Activated T-cell treated with anti-CD3 and anti-CD28 coated beads, Interleukin-2, amount 50 U/mL, for 72 hours (primary cell): ENCODE data around the gene ZNF219. TPM values are rescaled to one million over a fixed set of nuclear protein-coding genes. Genes with fewer than 3 reads are reported as not detected.
A peak's percentile ranks its signal among the peaks of the same experiment; 100 is the strongest.

Experiments used
- ATAC-seq, 2 donors: fragments of 150-1000 bp; cut with Tn5 transposase; replicated peaks in 1 of 2; 2 replicates each; pipeline ENCODE4 v1.10.0; 2021; ENCODE audit warnings: moderate library complexity in 2 of 2, mild to moderate bottlenecking in 1 of 2
- DNase-seq, 2 donors: peaks; one replicate each; pipeline ENCODE4 v3.0.0; 2021 to 2022; ENCODE audit warnings: mixed read lengths in 1 of 2
- H3K27ac Mint-ChIP-seq: one replicate; pipeline ENCODE4 v1.8.0; 2022; ENCODE audit warnings: mild to moderate bottlenecking, moderate library complexity, mixed read lengths
- H3K27me3 Mint-ChIP-seq: one replicate; pipeline ENCODE4 v1.8.0; 2022; ENCODE audit warnings: low read depth, mixed read lengths
- H3K36me3 Mint-ChIP-seq, 2 donors: one replicate each; pipeline ENCODE4 v1.8.0; 2022; ENCODE audit warnings: mixed read lengths in 2 of 2, mild to moderate bottlenecking in 1 of 2; ENCODE audit not compliant: insufficient read depth in 2 of 2
- H3K4me1 Mint-ChIP-seq: one replicate; pipeline ENCODE4 v1.8.0; 2022; ENCODE audit warnings: low read depth, mixed read lengths
- H3K4me3 Mint-ChIP-seq, 2 donors: one replicate each; pipeline ENCODE4 v1.8.0; 2022; ENCODE audit warnings: mild to moderate bottlenecking in 2 of 2, mixed read lengths in 2 of 2, moderate library complexity in 2 of 2
- H3K9me3 Mint-ChIP-seq, 2 donors: one replicate each; pipeline ENCODE4 v1.8.0; 2022; ENCODE audit warnings: mixed read lengths in 2 of 2
- total RNA-seq, 2 donors: library from RNA; stranded (reverse); gene quantifications; one replicate each; pipeline ENCODE4 v1.2.3, GENCODE V29; 2022

Gene ZNF219
- total RNA-seq: 10 to 100 TPM; 11.2 to 12.4 TPM

GRCh38 chr14:21098076-21098891 is at the start of gene ZNF219:
Gene ZNF219, minus strand, starts transcription at chr14:21098655. Its CDS starts 5,064 bp downstream, at chr14:21093591.
- H3K4me3 Mint-ChIP-seq: peak within 1 kb of the TSS; percentile 84 to 97

GRCh38 chr14:21145437-21145836 is 47.0 kb upstream of the ZNF219 start:
- H3K4me3 Mint-ChIP-seq: no peak overlapping the region
- peaks cover 7 to 15% of the 10 kb centered on the region in 2 donors for H3K9me3 Mint-ChIP-seq
- peaks cover 5 to 15% of the 10 kb centered on the region in 2 donors for H3K36me3 Mint-ChIP-seq
- DNase-seq (no peak), ATAC-seq (no peak)
- no peaks in the 10 kb centered on the region for H3K4me1 Mint-ChIP-seq
- H3K27ac Mint-ChIP-seq: no peak overlapping the region
- H3K27me3 Mint-ChIP-seq: peaks cover 21% of the 10 kb centered on the region

More at GRCh38 chr14:21098076-21098891, at the start of gene ZNF219:
- peaks cover 12% of the 10 kb centered on the region for H3K27me3 Mint-ChIP-seq
- DNase-seq (peak; percentile 45 to 49), ATAC-seq (peak; percentile 46 to 65)
- no peaks in the 10 kb centered on the region for H3K9me3 Mint-ChIP-seq
- peak within 1 kb of the TSS; percentile 87 for H3K27ac Mint-ChIP-seq
- peaks cover 46% of the 10 kb centered on the region for H3K4me1 Mint-ChIP-seq
- peaks cover 0 to 2% of the 10 kb centered on the region in 2 donors for H3K36me3 Mint-ChIP-seq

- Mint-ChIP-seq H3K36me3 (peaks cover 5 to 15% of the 10 kb centered on the region in 2 donors), H3K4me1 (no peaks in the 10 kb centered on the region), H3K4me3 (no peak overlapping the region), H3K27ac (no peak overlapping the region), H3K27me3 (peaks cover 21% of the 10 kb centered on the region), H3K9me3 (peaks cover 7 to 15% of the 10 kb centered on the region in 2 donors)
- ATAC-seq: no peak
- DNase-seq: no peak
Measured at GRCh38 chr14:21142357-21142756, 43.9 kb upstream of the ZNF219 start.

- Mint-ChIP-seq H3K9me3 (no peaks in the 10 kb centered on the region), H3K36me3 (no peaks in the 10 kb centered on the region), H3K27me3 (no peaks in the 10 kb centered on the region), H3K27ac (no peak overlapping the region), H3K4me3 (no peak overlapping the region), H3K4me1 (no peaks in the 10 kb centered on the region)
- no peak for DNase-seq
- ATAC-seq: no peak
Measured at GRCh38 chr14:21136024-21136423, 37.6 kb upstream of the ZNF219 start.

- ATAC-seq (no peak), DNase-seq (no peak)
- H3K27ac Mint-ChIP-seq: no peak overlapping the region
- no peak overlapping the region for H3K4me3 Mint-ChIP-seq
- no peaks in the 10 kb centered on the region for H3K36me3 Mint-ChIP-seq
- H3K9me3 Mint-ChIP-seq: no peaks in the 10 kb centered on the region
- no peaks in the 10 kb centered on the region for H3K27me3 Mint-ChIP-seq
- no peaks in the 10 kb centered on the region for H3K4me1 Mint-ChIP-seq
Measured at GRCh38 chr14:21133901-21134300, 35.4 kb upstream of the ZNF219 start.

- ATAC-seq (no peak), DNase-seq (no peak)
- Mint-ChIP-seq H3K36me3 (peaks cover 0 to 2% of the 10 kb centered on the region in 2 donors), H3K27ac (no peak overlapping the region), H3K9me3 (no peaks in the 10 kb centered on the region), H3K4me3 (no peak overlapping the region), H3K4me1 (peaks cover 10% of the 10 kb centered on the region), H3K27me3 (peaks cover 22% of the 10 kb centered on the region)
Measured at GRCh38 chr14:21123429-21123828, 25.0 kb upstream of the ZNF219 start.

- Mint-ChIP-seq H3K4me1 (peaks cover 10% of the 10 kb centered on the region), H3K27me3 (peaks cover 22% of the 10 kb centered on the region), H3K9me3 (no peaks in the 10 kb centered on the region), H3K36me3 (peaks cover 0 to 2% of the 10 kb centered on the region in 2 donors), H3K4me3 (peak overlapping the region in 1 of 2 donors; percentile 43), H3K27ac (no peak overlapping the region)
- ATAC-seq (peak; percentile 40 to 72), DNase-seq (no peak)
Measured at GRCh38 chr14:21121122-21121521, 22.7 kb upstream of the ZNF219 start.

- Mint-ChIP-seq H3K27ac (no peak overlapping the region), H3K27me3 (peaks cover 22% of the 10 kb centered on the region), H3K9me3 (no peaks in the 10 kb centered on the region), H3K4me3 (no peak overlapping the region), H3K36me3 (peaks cover 0 to 2% of the 10 kb centered on the region in 2 donors), H3K4me1 (peaks cover 10% of the 10 kb centered on the region)
- DNase-seq (no peak), ATAC-seq (no peak)
Measured at GRCh38 chr14:21120686-21121085, 22.2 kb upstream of the ZNF219 start.

GRCh38 chr14:21118933-21119332 is 20.5 kb upstream of the ZNF219 start:
- H3K4me3 Mint-ChIP-seq: no peak overlapping the region
- ATAC-seq: no peak
- H3K9me3 Mint-ChIP-seq: no peaks in the 10 kb centered on the region
- no peak overlapping the region for H3K27ac Mint-ChIP-seq
- H3K4me1 Mint-ChIP-seq: peaks cover 10% of the 10 kb centered on the region
- no peak for DNase-seq
- peaks cover 18% of the 10 kb centered on the region for H3K27me3 Mint-ChIP-seq
- H3K36me3 Mint-ChIP-seq: no peaks in the 10 kb centered on the region

- DNase-seq (no peak), ATAC-seq (no peak)
- Mint-ChIP-seq H3K27ac (no peak overlapping the region), H3K9me3 (no peaks in the 10 kb centered on the region), H3K4me1 (peaks cover 19% of the 10 kb centered on the region), H3K36me3 (no peaks in the 10 kb centered on the region), H3K4me3 (no peak overlapping the region), H3K27me3 (no peaks in the 10 kb centered on the region)
Measured at GRCh38 chr14:21113369-21113768, 14.9 kb upstream of the ZNF219 start.

- no peak for ATAC-seq
- peak overlapping the region; percentile 15 for H3K27ac Mint-ChIP-seq
- peaks cover 19% of the 10 kb centered on the region for H3K4me1 Mint-ChIP-seq
Measured at GRCh38 chr14:21112255-21112654, 13.8 kb upstream of the ZNF219 start.

GRCh38 chr14:21109377-21110138 is 11.1 kb upstream of the ZNF219 start:
- Mint-ChIP-seq H3K4me3 (peak overlapping the region; percentile 43 to 74), H3K27ac (peak overlapping the region; percentile 10), H3K9me3 (no peaks in the 10 kb centered on the region), H3K36me3 (no peaks in the 10 kb centered on the region), H3K27me3 (no peaks in the 10 kb centered on the region), H3K4me1 (peaks cover 32% of the 10 kb centered on the region)
- DNase-seq: peak; percentile 79 to 81
- ATAC-seq: peak; percentile 96 to 97

More at GRCh38 chr14:21112255-21112654, 13.8 kb upstream of the ZNF219 start:
- Mint-ChIP-seq H3K27me3 (no peaks in the 10 kb centered on the region), H3K36me3 (no peaks in the 10 kb centered on the region), H3K4me3 (no peak overlapping the region), H3K9me3 (no peaks in the 10 kb centered on the region)
- DNase-seq: no peak

GRCh38 chr14:21108791-21109190 is 10.3 kb upstream of the ZNF219 start:
- Mint-ChIP-seq H3K27me3 (no peaks in the 10 kb centered on the region), H3K4me1 (peaks cover 34% of the 10 kb centered on the region), H3K27ac (no peak overlapping the region), H3K36me3 (no peaks in the 10 kb centered on the region), H3K9me3 (no peaks in the 10 kb centered on the region), H3K4me3 (no peak overlapping the region)
- ATAC-seq: no peak
- DNase-seq: no peak
